Astrocyte of the hippocampus (primary cell): ENCODE data around the gene ANKRD65.
"Not testable (repeated sequence)": the region's sequence is repeated elsewhere in the genome, so short reads cannot be mapped to it uniquely, and the experiment has no call there.

Experiments used
- DNase-seq: peaks from one replicate; pipeline ENCODE4 v3.0.0; 2011; ENCODE audit warnings: low read depth, low spot score

ANKRD65 gene

DNA sequence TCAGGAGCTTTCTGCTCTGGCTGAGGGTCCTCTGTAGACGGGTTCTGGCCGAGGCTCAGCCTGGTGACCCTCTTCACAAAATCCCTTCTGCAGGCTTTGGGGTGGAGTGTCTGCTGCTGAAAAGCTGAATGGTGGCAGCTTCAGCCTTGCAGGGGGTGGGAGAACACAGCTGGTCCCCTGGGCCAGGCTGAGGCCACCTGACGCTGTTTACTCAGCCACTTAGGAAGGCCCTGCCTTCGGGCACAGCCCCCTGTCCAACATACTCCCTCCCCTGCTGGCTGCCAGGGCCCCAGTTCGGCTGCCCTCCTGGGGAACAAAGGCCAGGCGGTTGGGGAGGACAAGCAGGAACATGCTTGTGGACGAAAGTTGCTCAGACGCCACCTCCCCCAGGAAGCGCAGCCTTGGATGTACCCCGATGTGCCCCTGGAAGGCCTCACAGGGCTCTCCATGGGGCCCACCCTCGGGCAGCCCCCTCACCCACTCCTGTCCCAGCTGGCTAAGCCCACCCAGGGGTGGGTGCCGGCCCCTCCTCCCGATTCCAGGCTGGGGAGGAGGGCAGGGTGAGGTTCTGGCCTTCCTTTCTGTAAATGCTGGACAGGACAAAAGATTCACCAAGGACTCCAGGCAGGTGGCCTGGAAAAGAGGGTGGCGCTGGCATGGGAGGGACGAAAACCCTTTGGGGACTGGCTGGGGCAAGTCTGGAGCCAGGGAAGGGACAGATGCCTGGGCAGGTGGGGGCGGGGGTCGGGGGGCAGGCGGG lies at the start of gene ANKRD65:
ANKRD65 (minus strand) TSS at position 130 of the 760 bp plus-strand sequence. CDS start 271 bp downstream, outside the sequence.
- no peak for DNase-seq

DNA sequence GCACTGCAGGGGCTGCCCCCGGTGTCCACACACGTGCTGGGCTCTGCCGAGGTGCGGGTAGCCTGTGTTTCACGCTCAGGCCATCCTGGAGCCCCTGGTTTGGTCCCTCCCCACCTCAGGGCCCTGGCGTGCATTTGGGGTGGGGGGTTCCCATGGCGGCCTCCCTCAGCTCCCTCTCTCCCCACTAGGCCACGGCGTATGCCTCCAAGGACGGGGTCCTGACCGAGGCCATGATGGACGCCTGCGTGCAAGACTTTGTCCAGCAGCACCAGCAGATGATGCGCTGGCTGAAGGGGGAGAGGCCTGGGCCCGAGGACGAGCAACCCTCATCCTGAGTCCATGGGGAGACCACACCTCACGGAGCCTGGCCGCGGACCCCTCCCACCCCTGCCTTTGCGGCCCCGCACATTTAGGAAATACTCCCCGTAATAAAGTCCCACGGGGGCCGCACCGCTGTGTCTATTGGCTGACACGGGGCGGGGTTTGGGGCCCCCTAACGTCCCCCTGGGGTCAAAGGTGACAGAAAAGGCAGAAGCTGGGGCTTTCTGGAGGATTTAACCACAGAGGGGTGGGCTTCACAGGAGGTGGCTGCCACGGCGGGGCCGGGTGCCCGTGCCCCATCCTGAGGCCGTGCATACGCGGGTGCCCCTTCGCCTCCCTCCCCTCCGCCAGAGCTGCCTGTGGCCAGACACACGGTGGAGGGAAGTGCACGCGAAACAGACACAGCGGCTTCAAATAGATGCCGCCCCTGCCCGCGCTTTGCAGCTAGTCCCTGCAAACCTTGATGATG lies 47.3 kb upstream of the ANKRD65 start:
- not testable (repeated sequence) for DNase-seq

DNA sequence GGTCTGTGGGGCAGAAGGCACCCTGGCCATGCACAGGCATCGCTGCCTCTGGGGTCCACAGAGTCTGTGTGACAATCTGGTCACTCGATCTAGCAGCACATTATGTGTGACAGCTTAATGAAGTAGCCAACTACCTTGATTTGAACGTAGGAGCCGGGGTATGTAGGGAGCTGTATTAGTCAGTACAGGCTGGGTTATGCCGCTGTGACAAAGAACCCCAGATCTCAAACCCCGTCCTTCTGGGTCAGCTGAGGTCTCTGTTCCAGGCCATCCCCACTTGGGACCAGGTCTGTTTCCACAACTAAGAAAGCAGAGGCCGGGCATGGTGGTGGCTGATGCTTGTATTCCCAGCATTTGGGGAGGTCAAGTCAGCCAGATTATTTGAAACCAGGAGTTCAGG lies 42.2 kb upstream of the ANKRD65 start:
- DNase-seq, result no peak

DNA sequence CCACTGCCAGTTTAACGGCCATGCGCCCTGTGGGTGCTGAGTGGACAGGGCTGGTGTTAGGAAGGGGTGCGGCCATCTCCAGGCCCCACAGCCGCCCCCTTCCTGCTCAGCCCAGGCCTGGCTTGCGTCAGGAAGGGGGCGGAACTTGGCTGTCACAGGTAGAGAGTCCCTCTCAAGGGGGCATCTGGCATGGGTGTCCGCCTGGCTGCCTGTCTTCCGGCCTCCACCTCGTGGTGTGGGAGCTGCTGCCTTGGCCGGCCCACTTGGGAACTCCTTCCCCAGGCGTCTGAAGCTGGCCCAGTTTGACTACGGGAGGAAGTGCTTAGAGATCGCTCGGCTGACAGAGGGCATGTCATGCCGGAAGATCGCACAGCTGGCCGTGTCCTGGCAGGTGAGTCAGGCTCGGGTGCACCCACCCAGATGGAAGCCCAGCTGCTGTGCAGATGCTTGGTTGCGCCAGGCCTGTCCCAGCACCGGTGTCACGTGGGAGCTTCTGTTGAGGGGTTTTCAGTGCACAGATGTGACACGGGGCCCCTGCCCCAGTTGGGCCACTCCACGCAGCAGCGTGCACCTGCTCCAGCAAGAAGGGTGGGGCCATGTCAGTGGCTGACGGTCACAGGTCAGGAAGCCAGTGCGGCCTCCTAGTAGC lies 41.4 kb upstream of the ANKRD65 start:
- no peak for DNase-seq

DNA sequence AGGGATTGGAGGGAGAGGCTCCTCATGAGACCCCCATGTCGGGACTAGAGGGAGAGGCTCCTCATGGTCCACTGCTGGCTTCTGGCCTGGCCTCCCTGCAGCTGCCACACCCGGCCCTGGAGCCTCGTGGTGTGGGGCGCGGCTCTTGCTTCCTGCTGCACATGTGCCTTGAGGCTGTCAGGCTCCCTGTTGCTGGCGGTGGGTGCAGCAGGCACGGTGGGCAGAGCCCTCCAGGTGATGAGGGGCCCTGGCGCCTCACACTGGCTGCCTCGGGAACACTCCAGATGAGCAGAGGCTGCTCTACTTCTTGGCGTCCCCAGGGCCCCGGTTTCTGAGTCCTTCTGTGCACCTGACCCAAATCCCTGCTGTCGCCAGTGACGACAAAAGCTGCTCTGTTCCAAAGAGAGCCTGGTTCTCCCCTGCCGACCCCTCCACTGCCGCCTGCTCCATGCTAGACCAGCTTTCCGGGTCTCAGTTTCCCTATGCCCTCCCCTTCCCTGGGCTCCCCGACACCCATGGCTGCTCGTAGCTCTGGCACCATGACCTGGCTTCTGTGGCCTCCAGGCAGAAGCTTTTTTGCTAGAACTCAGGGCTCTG lies 40.7 kb upstream of the ANKRD65 start:
- DNase-seq, result no peak

DNA sequence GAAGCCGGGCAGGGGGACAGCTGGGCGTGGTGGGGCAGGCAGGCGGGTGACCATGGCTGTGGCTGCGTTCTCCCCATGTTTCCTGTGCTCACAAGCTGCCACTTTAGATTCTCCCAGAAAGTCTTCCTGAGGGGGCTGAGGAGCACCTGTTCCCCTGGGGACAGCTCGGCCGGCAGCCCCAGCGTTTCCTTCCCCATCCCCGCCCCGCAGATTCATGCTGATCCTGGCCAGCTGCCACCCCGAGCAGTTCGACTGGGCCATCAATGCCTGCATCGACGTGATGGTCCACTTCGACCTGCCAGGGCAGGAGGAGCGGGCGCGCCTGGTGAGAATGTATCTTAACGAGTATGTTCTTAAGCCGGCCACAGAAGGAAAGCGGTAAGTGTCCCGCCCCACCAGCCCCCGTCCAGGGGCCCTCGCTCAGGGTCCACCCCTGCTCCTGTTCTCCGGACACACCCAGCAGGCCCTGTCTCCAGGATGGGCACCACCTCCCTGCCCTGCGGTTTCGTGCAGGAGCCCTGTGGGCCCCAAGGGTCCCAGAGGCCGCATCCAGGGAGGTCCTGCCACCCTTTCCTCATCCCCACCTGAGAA lies 39.6 kb upstream of the ANKRD65 start:
- no peak for DNase-seq

DNA sequence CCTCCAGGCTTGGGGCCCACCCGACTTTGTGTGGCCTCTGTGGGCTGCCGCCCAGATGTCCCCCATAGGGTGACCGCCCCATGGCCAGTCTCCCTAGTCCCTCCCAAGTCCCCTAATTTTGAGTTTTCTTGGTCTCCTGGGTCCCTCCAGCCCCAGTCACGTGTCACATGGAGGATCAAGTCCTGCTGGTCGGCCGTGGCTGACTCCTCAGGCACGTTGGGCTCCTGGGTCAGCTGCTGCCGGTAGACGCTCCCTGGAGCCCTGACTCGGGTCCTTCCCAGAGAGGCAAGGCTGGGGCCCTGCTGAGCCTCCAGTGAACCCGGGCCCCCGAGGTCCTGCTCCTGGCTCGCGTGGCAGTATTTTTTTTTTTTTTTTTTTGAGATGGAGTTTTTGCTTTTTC lies 38.6 kb upstream of the ANKRD65 start:
- DNase-seq, result not testable (repeated sequence)

DNA sequence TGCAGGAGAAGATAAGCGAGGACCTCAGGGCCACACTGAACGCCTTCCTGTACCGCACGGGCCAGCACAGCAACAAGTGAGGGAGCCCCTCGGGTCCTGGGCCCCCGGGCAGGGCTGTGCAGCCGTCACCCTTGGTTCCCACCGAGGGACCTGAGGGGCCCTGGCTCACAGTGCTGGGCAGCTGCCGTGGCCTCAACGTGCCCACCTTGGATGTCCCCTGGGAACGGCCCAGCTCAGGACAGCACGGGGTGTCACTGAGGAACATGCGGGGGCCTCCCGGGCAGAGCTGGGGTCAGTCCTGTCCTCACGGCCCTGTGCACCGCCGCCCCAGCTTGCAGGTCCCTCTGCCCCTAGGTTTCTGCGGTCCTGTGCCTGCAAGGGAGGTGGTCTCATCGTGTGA lies 38.1 kb upstream of the ANKRD65 start:
- DNase-seq, result not testable (repeated sequence)

DNA sequence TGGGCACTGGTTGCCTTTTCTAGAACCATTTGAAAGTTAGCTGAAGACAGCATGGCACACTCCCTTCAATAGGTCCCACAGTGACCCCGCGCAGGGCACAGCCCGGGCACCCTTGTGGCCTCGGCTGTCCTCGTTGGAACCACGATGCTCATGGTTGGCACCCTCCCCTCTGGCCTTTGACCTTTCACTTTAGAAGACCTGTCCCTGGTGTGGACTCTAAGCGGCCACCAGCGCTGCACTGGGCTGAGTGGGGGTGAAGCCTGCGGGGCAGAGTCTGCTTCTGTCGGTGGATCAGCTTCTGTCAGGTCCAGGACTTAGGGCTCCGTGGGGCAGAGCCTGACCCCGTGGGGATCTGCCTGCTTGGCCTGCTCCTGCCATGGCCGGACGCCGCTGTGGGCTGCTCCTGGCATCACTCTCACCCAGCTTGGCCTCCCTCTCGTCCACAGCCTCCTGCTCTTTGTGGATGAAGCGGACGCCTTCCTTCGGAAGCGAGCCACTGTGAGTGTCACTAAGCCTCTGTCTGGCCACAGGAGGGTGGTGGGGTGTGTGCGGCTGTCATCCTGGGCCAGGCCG lies 35.7 kb upstream of the ANKRD65 start:
- not testable (repeated sequence) for DNase-seq

DNA sequence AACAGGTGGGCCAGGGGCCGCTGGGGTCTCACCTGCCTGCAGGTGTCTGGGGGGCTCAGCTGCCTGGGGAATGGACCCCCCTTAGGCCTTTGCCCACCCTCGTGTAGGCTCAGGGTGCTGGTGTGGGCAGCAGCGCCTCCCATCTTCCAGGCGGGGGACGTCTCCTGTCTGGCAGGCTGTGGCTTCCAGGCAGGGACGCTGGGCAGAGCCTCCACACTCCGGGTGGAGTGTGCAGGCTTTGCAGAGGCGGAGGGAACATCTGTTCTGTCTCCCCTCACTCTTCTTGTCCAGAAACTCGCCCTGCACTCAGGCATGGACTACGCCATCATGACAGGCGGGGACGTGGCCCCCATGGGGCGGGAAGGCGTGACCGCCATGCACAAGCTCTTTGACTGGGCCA lies 34.9 kb upstream of the ANKRD65 start:
- DNase-seq, result not testable (repeated sequence)

DNA sequence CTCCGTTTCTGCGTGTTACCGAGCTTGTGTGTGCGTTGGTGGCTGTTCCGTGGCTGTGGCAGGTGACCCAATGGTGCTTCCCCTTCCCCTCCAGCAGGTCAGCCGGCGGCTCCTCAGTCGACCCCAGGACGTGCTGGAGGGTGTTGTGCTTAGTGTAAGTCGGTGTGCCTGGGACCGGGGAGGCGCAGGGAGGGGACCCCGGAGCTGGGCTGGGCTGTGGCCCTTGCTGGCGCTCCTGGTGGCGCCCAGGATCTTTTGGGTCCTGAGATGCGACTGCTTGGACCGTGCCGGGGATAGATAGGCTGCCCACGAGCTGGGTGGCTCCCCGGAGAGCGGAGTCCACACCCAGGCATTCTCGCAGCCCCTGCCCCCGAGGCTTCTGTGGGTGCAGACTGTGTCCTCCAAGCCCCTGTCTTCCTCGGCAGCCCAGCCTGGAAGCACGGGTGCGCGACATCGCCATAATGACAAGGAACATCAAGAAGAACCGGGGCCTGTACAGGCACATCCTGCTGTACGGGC lies 34.3 kb upstream of the ANKRD65 start:
- no peak for DNase-seq

DNA sequence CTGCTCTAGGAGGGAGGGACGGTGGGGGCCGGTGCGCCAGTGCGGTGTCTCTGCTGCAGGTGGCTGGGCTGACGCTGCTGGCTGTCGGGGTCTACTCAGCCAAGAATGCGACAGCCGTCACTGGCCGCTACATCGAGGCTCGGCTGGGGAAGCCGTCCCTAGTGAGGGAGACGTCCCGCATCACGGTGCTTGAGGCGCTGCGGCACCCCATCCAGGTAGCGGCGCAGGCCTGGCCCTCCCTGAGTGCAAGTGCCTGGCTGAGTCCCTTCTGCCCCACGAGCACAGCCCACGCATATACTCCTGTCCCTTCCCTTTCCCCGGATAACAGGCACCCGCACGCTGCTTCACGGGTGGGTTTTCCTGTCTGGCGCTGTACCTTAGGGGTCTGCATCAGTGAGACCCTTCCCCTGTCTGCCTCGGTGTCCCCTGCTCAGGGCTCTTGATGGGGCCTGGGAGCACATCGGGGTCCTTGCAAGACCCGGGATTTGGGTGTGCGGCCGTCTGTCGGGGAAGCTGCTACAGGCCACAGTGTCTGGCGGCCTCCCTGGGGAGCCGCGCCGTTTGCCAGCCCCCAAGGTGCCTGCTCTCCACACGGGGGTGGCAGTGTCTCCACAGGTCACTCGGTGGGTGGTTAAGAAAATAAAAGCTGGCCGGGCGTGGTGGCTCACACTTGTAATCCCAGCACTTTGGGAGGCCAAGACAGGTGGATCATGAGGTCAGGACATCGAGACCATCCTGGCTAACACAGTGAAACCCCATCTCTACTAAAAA lies 33.4 kb upstream of the ANKRD65 start:
- not testable (repeated sequence) for DNase-seq

DNA sequence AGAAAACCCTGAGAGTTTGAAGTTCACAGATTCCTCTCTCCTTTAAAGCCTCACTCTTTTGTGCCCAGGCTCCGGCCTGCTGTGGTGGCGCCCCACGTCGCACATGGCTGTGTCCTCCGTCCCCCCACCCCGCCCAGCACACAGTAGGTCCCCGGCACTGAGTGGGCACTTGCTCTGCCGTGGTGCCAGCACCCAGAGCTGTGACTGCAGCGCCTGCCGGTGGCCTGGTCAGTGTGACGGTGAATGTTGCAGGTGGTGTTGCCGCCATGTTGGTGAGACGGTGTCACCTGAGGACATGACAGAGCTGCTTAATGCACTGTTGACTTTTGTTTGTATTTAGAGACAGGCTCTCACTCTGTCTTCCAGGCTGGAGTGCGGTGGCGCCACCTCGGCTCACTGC lies 31.8 kb upstream of the ANKRD65 start:
- DNase-seq, result no peak

DNA sequence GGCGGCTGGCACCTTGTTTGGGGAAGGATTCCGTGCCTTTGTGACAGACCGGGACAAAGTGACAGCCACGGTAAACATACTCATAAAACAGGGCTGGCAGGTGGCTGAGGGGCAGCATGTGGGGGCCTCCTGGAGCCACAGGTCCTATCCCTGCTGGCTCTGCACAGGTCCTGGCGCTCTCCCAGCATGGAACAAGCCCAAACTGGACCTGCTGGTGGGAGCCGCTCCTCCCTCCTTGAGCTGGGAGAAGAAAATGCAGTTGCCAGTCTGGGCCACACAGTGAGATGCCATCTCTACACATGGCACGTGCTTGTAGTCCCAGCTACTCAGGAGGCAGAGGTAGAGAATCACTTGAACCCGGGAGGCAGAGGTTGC lies 31.3 kb upstream of the ANKRD65 start:
- DNase-seq, result not testable (repeated sequence)

DNA sequence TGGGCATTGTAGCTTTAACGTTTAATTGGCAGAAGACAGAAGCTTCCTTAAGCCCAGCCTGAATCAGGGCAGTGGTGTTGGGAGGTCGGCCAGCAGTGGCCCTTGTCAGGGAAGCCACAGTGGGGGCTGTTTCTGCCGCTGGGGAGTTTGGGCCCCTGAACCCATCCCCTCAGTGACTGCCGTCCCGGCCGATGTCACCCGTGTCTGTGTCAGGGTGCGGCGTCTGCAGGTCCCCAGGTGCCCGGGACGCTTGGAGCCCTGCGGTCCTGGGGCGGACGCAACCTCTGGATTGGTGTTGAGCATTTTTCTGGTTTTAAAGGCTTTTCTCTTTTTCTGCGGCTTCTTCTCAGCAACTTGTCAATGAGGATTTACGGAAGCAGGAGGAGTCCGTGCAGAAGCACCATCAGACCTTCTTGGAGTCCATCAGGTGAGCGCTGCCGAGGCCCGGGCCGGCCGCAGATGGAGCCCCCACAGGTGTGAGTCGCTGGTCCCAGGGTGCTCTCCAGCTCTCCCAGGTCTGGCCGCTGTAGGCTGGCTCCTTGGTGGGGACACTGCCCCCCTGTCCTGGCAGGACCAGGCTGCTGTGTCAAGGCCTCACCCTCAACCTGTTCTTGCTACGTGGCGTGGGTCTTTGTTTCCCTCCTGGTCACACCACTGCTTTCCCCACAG lies 30.8 kb upstream of the ANKRD65 start:
- DNase-seq, result no peak

DNA sequence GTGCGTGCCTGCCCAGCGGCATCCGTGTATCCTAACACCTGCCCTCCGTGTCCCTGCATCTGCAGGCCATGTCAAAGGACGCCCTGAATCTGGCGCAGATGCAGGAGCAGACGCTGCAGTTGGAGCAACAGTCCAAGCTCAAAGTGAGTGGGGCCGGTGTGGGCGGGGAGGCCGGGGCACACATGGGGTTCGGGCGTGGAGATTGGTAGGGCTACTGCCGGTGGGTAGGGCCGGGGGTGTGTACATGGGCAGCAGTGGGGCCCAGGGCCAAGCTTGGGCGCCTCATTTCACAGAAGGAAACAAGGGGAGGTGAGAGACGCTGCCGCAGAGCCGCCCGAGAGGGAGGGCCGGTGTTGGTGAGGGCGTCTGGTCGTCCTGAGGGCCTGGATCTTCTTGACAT lies 29.5 kb upstream of the ANKRD65 start:
- not testable (repeated sequence) for DNase-seq

DNA sequence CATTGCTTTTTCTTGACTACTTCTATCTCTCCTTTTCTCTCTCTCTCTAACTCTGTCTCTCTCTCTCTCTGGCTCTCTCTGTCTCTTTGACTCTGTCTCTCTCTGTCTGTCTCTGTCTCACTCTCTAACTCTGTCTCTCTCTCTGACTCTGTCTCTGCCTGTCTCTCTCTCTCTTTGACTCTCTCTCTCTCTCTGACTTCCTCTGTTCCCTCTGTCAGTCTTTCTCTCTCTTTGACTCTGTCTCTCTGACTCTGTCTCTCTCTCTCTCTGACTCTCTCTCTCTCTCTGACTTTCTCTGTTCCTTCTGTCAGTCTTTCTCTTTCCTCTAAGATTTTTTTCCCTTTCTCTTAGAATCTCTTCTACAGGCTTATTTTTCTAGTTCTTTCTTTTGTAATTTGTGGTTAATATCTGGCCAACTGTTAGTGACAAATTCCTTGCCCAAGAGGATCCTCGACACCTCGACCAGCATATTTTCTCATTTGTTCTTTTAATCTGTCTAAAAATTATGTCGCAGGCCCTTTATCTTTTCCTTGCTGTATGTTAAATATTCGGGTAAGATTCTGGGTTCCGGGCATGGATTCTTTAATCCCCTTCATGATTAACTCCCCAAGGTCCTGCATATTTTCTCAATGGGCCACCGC lies 28.1 kb upstream of the ANKRD65 start, which contains the start of gene ATAD3C:
ATAD3C (plus strand) TSS at position 591 of the 641 bp plus-strand sequence. CDS start 995 bp downstream, outside the sequence.
- DNase-seq, result no peak

DNA sequence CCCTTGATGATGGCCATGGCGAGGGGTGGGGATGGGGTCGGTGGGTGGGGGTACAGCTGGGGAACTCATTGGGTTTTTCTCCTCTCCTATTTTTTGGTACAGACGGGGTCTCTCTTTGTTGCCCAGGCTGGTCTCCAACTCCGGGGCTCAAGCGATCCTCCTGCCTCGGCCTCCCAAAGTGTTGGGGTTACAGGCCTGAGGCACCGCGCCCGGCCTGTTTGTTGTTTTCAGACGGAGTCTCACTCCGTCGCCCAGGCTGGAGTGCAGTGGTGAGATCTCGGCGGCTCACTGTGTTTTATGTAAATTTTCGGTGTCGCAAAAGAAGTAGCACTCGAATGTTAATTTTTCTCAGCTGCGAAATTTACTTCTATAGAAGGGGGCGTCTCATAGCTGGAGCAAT lies 25.6 kb upstream of the ANKRD65 start:
- not testable (repeated sequence) for DNase-seq
